Right ventricle myocardium inferior (tissue), 1 donor: ENCODE data around the gene SMS. TPM values are rescaled to one million over a fixed set of nuclear protein-coding genes. Genes with fewer than 3 reads are reported as not detected.

ENCODE experiments used
- ATAC-seq: fragments of 200-7000 bp; cut with Tn5 transposase; one replicate; pipeline ENCODE4 v1.9.1; 2020; ENCODE audit warnings: mild to moderate bottlenecking, moderate library complexity
- DNase-seq: peaks from one replicate; pipeline ENCODE4 v3.0.0; 2021; ENCODE audit errors: missing footprints
- intact Hi-C: fragments of 100-400 bp; cut with DNase I; formaldehyde crosslinking; loops from one replicate; pipeline ENCODE4 v1.11.0; 2022
- total RNA-seq: library from RNA; stranded (reverse); fragmentation: NEBNext Ultra II Directional; extraction: Animal tissue kit (Norgen Biotek cat#: 25700); gene quantifications from one replicate; pipeline ENCODE4 v1.2.1, GENCODE V29; 2021
- donor health status: DM: no; HTN: yes; CAD: no; lungs with severe emphysema.

The SMS gene
- total RNA-seq, 1 donor from 2014 or later = 54.4 TPM

- ATAC-seq = no peak
- intact Hi-C loops = no loop called here
- no peak for DNase-seq
Observed at GRCh38 chrX:22015139-22015750, 74.7 kb downstream of the SMS start.

GRCh38 chrX:22021751-22022324 is 81.3 kb downstream of the SMS start:
- ATAC-seq = no peak
- intact Hi-C loops = no loop called here
- DNase-seq = no peak

GRCh38 chrX:22024577-22024976 is 84.1 kb downstream of the SMS start:
- DNase-seq = no peak
- ATAC-seq = no peak
- intact Hi-C loops = no loop called here

- intact Hi-C loops = no loop called here
- DNase-seq (no peak), ATAC-seq (no peak)
Observed at GRCh38 chrX:22025751-22026150, 85.2 kb downstream of the SMS start.

GRCh38 chrX:22026731-22027130 is 86.2 kb downstream of the SMS start:
- DNase-seq = no peak
- ATAC-seq = no peak
- intact Hi-C loops = no loop called here

GRCh38 chrX:22032084-22032483 is 91.6 kb downstream of the SMS start, which contains the start of gene PHEX:
Gene PHEX, plus strand, starts transcription at chrX:22032325. Its CDS starts 681 bp downstream, at chrX:22033006.
- DNase-seq = no peak
- ATAC-seq = no peak
- intact Hi-C loops = no loop called here

GRCh38 chrX:22032506-22032905 is 92.0 kb downstream of the SMS start:
- ATAC-seq = no peak
- DNase-seq = no peak
- intact Hi-C loops = no loop called here

GRCh38 chrX:22033818-22034217 is 93.3 kb downstream of the SMS start:
- intact Hi-C loops = no loop called here
- DNase-seq (no peak), ATAC-seq (no peak)

- DNase-seq (no peak), ATAC-seq (no peak)
- intact Hi-C loops = no loop called here
Observed at GRCh38 chrX:22035236-22035635, 94.7 kb downstream of the SMS start.

- no peak for ATAC-seq
- intact Hi-C loops = no loop called here
- no peak for DNase-seq
Observed at GRCh38 chrX:22037225-22037624, 96.7 kb downstream of the SMS start.

- ATAC-seq = no peak
- intact Hi-C loops = no loop called here
- DNase-seq = no peak
Observed at GRCh38 chrX:22037911-22038537, 97.5 kb downstream of the SMS start.

GRCh38 chrX:22039541-22039940 is 99.0 kb downstream of the SMS start:
- ATAC-seq = no peak
- intact Hi-C loops = no loop called here
- DNase-seq = no peak

GRCh38 chrX:22040184-22040583 is 99.7 kb downstream of the SMS start:
- no peak for DNase-seq
- ATAC-seq = no peak
- intact Hi-C loops = no loop called here

GRCh38 chrX:22041907-22042530 is 101.5 kb downstream of the SMS start:
- no peak for DNase-seq
- intact Hi-C loops = no loop called here
- ATAC-seq = no peak

- ATAC-seq (no peak), DNase-seq (no peak)
- intact Hi-C loops = no loop called here
Observed at GRCh38 chrX:22043872-22044271, 103.4 kb downstream of the SMS start.

Other genes with a start within 250 kb of the SMS start
- 661 TPM for gene SMPX, start 182.6 kb upstream of the SMS start, total RNA-seq
- 8.3 TPM for gene MBTPS2, start 101.1 kb upstream of the SMS start, total RNA-seq
- gene YY2, start 84.7 kb upstream of the SMS start, total RNA-seq = 0.46 TPM
- 0.08 TPM for gene PHEX, start 91.6 kb downstream of the SMS start, total RNA-seq